ENCODE measurements around the gene CYP4F8.

CYP4F8 gene

GRCh38 chr19:15651791-15652190 lies 36.8 kb downstream of the CYP4F8 start:
- Histone ChIP-seq H3K9me3 (ENCODE audit: insufficient read depth, low read length, severe bottlenecking) (no peaks in the 10 kb centered on the region), H3K36me3 (ENCODE audit: insufficient read depth, low read length) (no peaks in the 10 kb centered on the region), H2AFZ (ENCODE audit: low read depth, low read length) (no peak overlapping the region), H3K4me1 (ENCODE audit: insufficient read depth, low read length) (no peaks in the 10 kb centered on the region), H3K27me3 (ENCODE audit: insufficient read depth, low read length, poor library complexity) (no peaks in the 10 kb centered on the region), H3K9ac (ENCODE audit: low read depth, low read length) (no peak overlapping the region), H3K27ac (ENCODE audit: low read length) (no peak overlapping the region), H3K79me2 (ENCODE audit: insufficient read depth, low read length) (no peaks in the 10 kb centered on the region), H3K4me2 (ENCODE audit: insufficient read depth, low read length) (no peak overlapping the region), H4K20me1 (ENCODE audit: insufficient read depth, low read length) (no peaks in the 10 kb centered on the region), H3K4me3 (ENCODE audit: low read depth in 1 of 2, low read length in 2 of 2) (no peak overlapping the region)
- DNase-seq = no peak
- ATAC-seq (ENCODE audit: insufficient read depth, low read depth) = no peak
- TF ChIP-seq CTCF (IDR thresholded peaks at IDR 0.05; ENCODE audit: borderline replicate concordance, extremely low read depth, low read length, poor library complexity, severe bottlenecking) = no peak
- no peak for TF ChIP-seq EZH2 (IDR thresholded peaks at IDR 0.05; ENCODE audit: borderline replicate concordance, low read depth, low read length, severe bottlenecking)

GRCh38 chr19:15652559-15653278 lies 37.7 kb downstream of the CYP4F8 start:
- H3K4me2 ChIP-seq (ENCODE audit: insufficient read depth, low read length) = no peak overlapping the region
- no peak for ATAC-seq (ENCODE audit: insufficient read depth, low read depth)
- H3K27me3 ChIP-seq (ENCODE audit: insufficient read depth, low read length, poor library complexity) = no peaks in the 10 kb centered on the region
- no peak for DNase-seq
- H3K79me2 ChIP-seq (ENCODE audit: insufficient read depth, low read length) = no peaks in the 10 kb centered on the region
- TF ChIP-seq EZH2 (IDR thresholded peaks at IDR 0.05; ENCODE audit: borderline replicate concordance, low read depth, low read length, severe bottlenecking) (no peak), CTCF (IDR thresholded peaks at IDR 0.05; ENCODE audit: borderline replicate concordance, extremely low read depth, low read length, poor library complexity, severe bottlenecking) (no peak)
- H2AFZ ChIP-seq (ENCODE audit: low read depth, low read length) = no peak overlapping the region
- no peaks in the 10 kb centered on the region for H4K20me1 ChIP-seq (ENCODE audit: insufficient read depth, low read length)
- H3K9me3 ChIP-seq (ENCODE audit: insufficient read depth, low read length, severe bottlenecking) = no peaks in the 10 kb centered on the region
- H3K9ac ChIP-seq (ENCODE audit: low read depth, low read length) = no peak overlapping the region
- no peak overlapping the region for H3K27ac ChIP-seq (ENCODE audit: low read length)
- H3K36me3 ChIP-seq (ENCODE audit: insufficient read depth, low read length) = no peaks in the 10 kb centered on the region
- no peak overlapping the region for H3K4me3 ChIP-seq (ENCODE audit: low read depth in 1 of 2, low read length in 2 of 2)
- H3K4me1 ChIP-seq (ENCODE audit: insufficient read depth, low read length) = no peaks in the 10 kb centered on the region

- TF ChIP-seq CTCF (IDR thresholded peaks at IDR 0.05; ENCODE audit: borderline replicate concordance, extremely low read depth, low read length, poor library complexity, severe bottlenecking) (no peak), EZH2 (IDR thresholded peaks at IDR 0.05; ENCODE audit: borderline replicate concordance, low read depth, low read length, severe bottlenecking) (no peak)
- no peak overlapping the region for H3K9ac ChIP-seq (ENCODE audit: low read depth, low read length)
- H3K4me2 ChIP-seq (ENCODE audit: insufficient read depth, low read length) = no peak overlapping the region
- no peak overlapping the region for H2AFZ ChIP-seq (ENCODE audit: low read depth, low read length)
- no peak overlapping the region for H3K4me3 ChIP-seq (ENCODE audit: low read depth in 1 of 2, low read length in 2 of 2)
- H3K27me3 ChIP-seq (ENCODE audit: insufficient read depth, low read length, poor library complexity) = no peaks in the 10 kb centered on the region
- no peak for DNase-seq
- no peaks in the 10 kb centered on the region for H3K4me1 ChIP-seq (ENCODE audit: insufficient read depth, low read length)
- H4K20me1 ChIP-seq (ENCODE audit: insufficient read depth, low read length) = no peaks in the 10 kb centered on the region
- H3K36me3 ChIP-seq (ENCODE audit: insufficient read depth, low read length) = no peaks in the 10 kb centered on the region
- no peaks in the 10 kb centered on the region for H3K79me2 ChIP-seq (ENCODE audit: insufficient read depth, low read length)
- ATAC-seq (ENCODE audit: insufficient read depth, low read depth) = no peak
- no peak overlapping the region for H3K27ac ChIP-seq (ENCODE audit: low read length)
- H3K9me3 ChIP-seq (ENCODE audit: insufficient read depth, low read length, severe bottlenecking) = no peaks in the 10 kb centered on the region
Measured at GRCh38 chr19:15656467-15656866, 41.4 kb downstream of the CYP4F8 start.
